Large intestine (tissue), 3 donors: Measurements from ENCODE around the gene PDK2. TPM values are rescaled to one million over a fixed set of nuclear protein-coding genes. Genes with fewer than 3 reads are reported as not detected.

ENCODE experiments used
- DNase-seq, 2 donors: peaks; one replicate each; pipeline versions ENCODE4 v3.0.0 to v3.0.0-alpha.2; 2013
- H3K27ac ChIP-seq: one replicate; pipeline ENCODE4 v1.5.1; 2013; ENCODE audit warnings: low read length
- H3K27me3 ChIP-seq: 2 replicates; pipeline ENCODE4 v1.6.1; 2013; ENCODE audit warnings: low read length; ENCODE audit not compliant: control insufficient read depth, insufficient read depth
- H3K36me3 ChIP-seq: 2 replicates; pipeline ENCODE4 v1.6.1; 2013; ENCODE audit warnings: low read length; ENCODE audit not compliant: control insufficient read depth, insufficient read depth
- H3K4me1 ChIP-seq: one replicate; pipeline ENCODE4 v1.6.1; 2013; ENCODE audit warnings: low read length; ENCODE audit not compliant: control insufficient read depth, insufficient read depth
- H3K4me3 ChIP-seq: one replicate; pipeline ENCODE4 v1.5.1; 2013; ENCODE audit warnings: low read length
- H3K9me3 ChIP-seq: one replicate; pipeline ENCODE4 v1.6.1; 2013; ENCODE audit warnings: mild to moderate bottlenecking, low read depth, low read length, moderate library complexity; ENCODE audit not compliant: control insufficient read depth
- WGBS: methylation state at CpG from one replicate; pipeline ENCODE4 v1.1.5; 2013; ENCODE audit warnings: low lambda C conversion rate; ENCODE audit not compliant: insufficient coverage; 5-methylcytosine and 5-hydroxymethylcytosine counted together
- polyA plus RNA-seq: library from polyadenylated mRNA; unstranded; fragments of 120-200 nt; gene quantifications from one replicate; pipeline ENCODE4 v1.2.1, GENCODE V29; 2013

The PDK2 gene
- polyA plus RNA-seq, 1 donor: 78.5 TPM

- DNase-seq: no peak
- Histone ChIP-seq H3K4me3 (no peak overlapping the region), H3K27ac (no peak overlapping the region), H3K9me3 (no peaks in the 10 kb centered on the region), H3K27me3 (peaks cover 2% of the 10 kb centered on the region), H3K36me3 (peaks cover 20% of the 10 kb centered on the region), H3K4me1 (peaks cover 35% of the 10 kb centered on the region)
- no CpG with 5 or more reads among the region's 4 CpGs for WGBS
Measured at GRCh38 chr17:50114401-50114800, 19.2 kb downstream of the PDK2 start.

GRCh38 chr17:50114849-50115357 lies 19.8 kb downstream of the PDK2 start:
- Histone ChIP-seq H3K36me3 (peaks cover 15% of the 10 kb centered on the region), H3K27ac (no peak overlapping the region), H3K9me3 (no peaks in the 10 kb centered on the region), H3K4me1 (peaks cover 35% of the 10 kb centered on the region), H3K27me3 (peaks cover 2% of the 10 kb centered on the region), H3K4me3 (no peak overlapping the region)
- peak in 1 of 2 donors; percentile 57 for DNase-seq
- WGBS: no CpG with 5 or more reads among the region's 6 CpGs

- no peak for DNase-seq
- peaks cover 2% of the 10 kb centered on the region for H3K27me3 ChIP-seq
- H3K36me3 ChIP-seq: peaks cover 7% of the 10 kb centered on the region
- peaks cover 35% of the 10 kb centered on the region for H3K4me1 ChIP-seq
- no peak overlapping the region for H3K4me3 ChIP-seq
- no CpG with 5 or more reads among the region's 17 CpGs for WGBS
- H3K27ac ChIP-seq: no peak overlapping the region
- H3K9me3 ChIP-seq: no peaks in the 10 kb centered on the region
Measured at GRCh38 chr17:50115756-50116155, 20.6 kb downstream of the PDK2 start.

GRCh38 chr17:50117202-50118051 lies 22.3 kb downstream of the PDK2 start:
- Histone ChIP-seq H3K4me1 (peaks cover 23% of the 10 kb centered on the region), H3K9me3 (no peaks in the 10 kb centered on the region), H3K4me3 (peak overlapping the region; percentile 4), H3K36me3 (no peaks in the 10 kb centered on the region), H3K27me3 (peaks cover 2% of the 10 kb centered on the region), H3K27ac (no peak overlapping the region)
- peak; percentile 73 to 79 for DNase-seq
- no CpG with 5 or more reads among the region's 64 CpGs for WGBS

GRCh38 chr17:50118076-50118827 lies 23.1 kb downstream of the PDK2 start:
- no peak overlapping the region for H3K4me3 ChIP-seq
- H3K27ac ChIP-seq: no peak overlapping the region
- DNase-seq: no peak

GRCh38 chr17:50118828-50119218 lies 23.7 kb downstream of the PDK2 start:
- peaks cover 14% of the 10 kb centered on the region for H3K4me1 ChIP-seq
- peaks cover 2% of the 10 kb centered on the region for H3K27me3 ChIP-seq
- DNase-seq: no peak
- H3K9me3 ChIP-seq: no peaks in the 10 kb centered on the region
- no peaks in the 10 kb centered on the region for H3K36me3 ChIP-seq
- H3K27ac ChIP-seq: no peak overlapping the region
- H3K4me3 ChIP-seq: no peak overlapping the region
- no CpG with 5 or more reads among the region's 4 CpGs for WGBS

More at GRCh38 chr17:50118076-50118827, 23.1 kb downstream of the PDK2 start:
- H3K9me3 ChIP-seq: no peaks in the 10 kb centered on the region
- peaks cover 2% of the 10 kb centered on the region for H3K27me3 ChIP-seq
- WGBS: no CpG with 5 or more reads among the region's 23 CpGs
- H3K36me3 ChIP-seq: no peaks in the 10 kb centered on the region
- H3K4me1 ChIP-seq: peaks cover 16% of the 10 kb centered on the region

- H3K4me3 ChIP-seq: no peak overlapping the region
- H3K27ac ChIP-seq: no peak overlapping the region
- H3K9me3 ChIP-seq: no peaks in the 10 kb centered on the region
- DNase-seq: no peak
- no peaks in the 10 kb centered on the region for H3K36me3 ChIP-seq
- H3K27me3 ChIP-seq: peaks cover 2% of the 10 kb centered on the region
- 94% methylated on average over 3 of the region's 7 CpGs for WGBS
- H3K4me1 ChIP-seq: peaks cover 16% of the 10 kb centered on the region
Measured at GRCh38 chr17:50120475-50121253, 25.5 kb downstream of the PDK2 start.

- no peak for DNase-seq
- Histone ChIP-seq H3K27me3 (peaks cover 2% of the 10 kb centered on the region), H3K36me3 (no peaks in the 10 kb centered on the region), H3K4me1 (peaks cover 9% of the 10 kb centered on the region), H3K27ac (no peak overlapping the region), H3K4me3 (no peak overlapping the region), H3K9me3 (no peaks in the 10 kb centered on the region)
- no CpG with 5 or more reads among the region's 3 CpGs for WGBS
Measured at GRCh38 chr17:50122945-50123344, 27.8 kb downstream of the PDK2 start.

- peaks cover 2% of the 10 kb centered on the region for H3K27me3 ChIP-seq
- no peak overlapping the region for H3K4me3 ChIP-seq
- H3K9me3 ChIP-seq: no peaks in the 10 kb centered on the region
- peak overlapping the region; percentile 28 for H3K27ac ChIP-seq
- no peaks in the 10 kb centered on the region for H3K36me3 ChIP-seq
- no peak for DNase-seq
- H3K4me1 ChIP-seq: peaks cover 17% of the 10 kb centered on the region
- no CpG with 5 or more reads among the region's 12 CpGs for WGBS
Measured at GRCh38 chr17:50123649-50124349, 28.6 kb downstream of the PDK2 start.
